GM12891 (cell line): ENCODE data around the gene OXTR.

Source experiments
- DNase-seq: peaks from one replicate; pipeline ENCODE4 v3.0.0; 2011; ENCODE audit warnings: low spot score; ENCODE audit not compliant: insufficient read length
- FAIRE-seq: peaks from 2 replicates; lab custom pipeline; 2011; peaks lifted over from hg19 to GRCh38; lab: Jason Lieb, UNC
- PAX5 ChIP-seq: IDR thresholded peaks from 2 replicates; pipeline ENCODE4 v1.6.1; 2011; ENCODE audit warnings: low read length, moderate library complexity, mild to moderate bottlenecking; ENCODE audit not compliant: insufficient read depth, severe bottlenecking
- POLR2A ChIP-seq: IDR thresholded peaks from 2 replicates; pipeline ENCODE4 v1.6.1; 2011; ENCODE audit warnings: low read depth, low read length, control low read depth
- POLR2AphosphoS5 ChIP-seq: IDR thresholded peaks from 2 replicates; pipeline ENCODE4 v1.6.1; 2011; ENCODE audit warnings: low read depth, low read length, control low read depth
- POU2F2 ChIP-seq: IDR thresholded peaks from 2 replicates; pipeline ENCODE4 v1.6.1; 2011; ENCODE audit warnings: low read depth, mild to moderate bottlenecking, control low read depth, low read length, moderate library complexity
- SPI1 ChIP-seq: IDR thresholded peaks from 2 replicates; pipeline ENCODE4 v1.6.1; 2011; ENCODE audit warnings: low read depth, low read length, control low read depth
- TAF1 ChIP-seq: IDR thresholded peaks from 2 replicates; pipeline ENCODE4 v1.6.1; 2011; ENCODE audit warnings: low read depth, low read length, control low read depth

OXTR gene

GRCh38 chr3:8790529-8790928, 21.1 kb upstream of the OXTR start:
- DNase-seq: no peak
- FAIRE-seq: no peak
- TF ChIP-seq POU2F2: no peak
- TF ChIP-seq POLR2A: no peak
- TF ChIP-seq SPI1: no peak
- no peak for TF ChIP-seq POLR2AphosphoS5
- TF ChIP-seq TAF1: no peak
- TF ChIP-seq PAX5: no peak

DNA sequence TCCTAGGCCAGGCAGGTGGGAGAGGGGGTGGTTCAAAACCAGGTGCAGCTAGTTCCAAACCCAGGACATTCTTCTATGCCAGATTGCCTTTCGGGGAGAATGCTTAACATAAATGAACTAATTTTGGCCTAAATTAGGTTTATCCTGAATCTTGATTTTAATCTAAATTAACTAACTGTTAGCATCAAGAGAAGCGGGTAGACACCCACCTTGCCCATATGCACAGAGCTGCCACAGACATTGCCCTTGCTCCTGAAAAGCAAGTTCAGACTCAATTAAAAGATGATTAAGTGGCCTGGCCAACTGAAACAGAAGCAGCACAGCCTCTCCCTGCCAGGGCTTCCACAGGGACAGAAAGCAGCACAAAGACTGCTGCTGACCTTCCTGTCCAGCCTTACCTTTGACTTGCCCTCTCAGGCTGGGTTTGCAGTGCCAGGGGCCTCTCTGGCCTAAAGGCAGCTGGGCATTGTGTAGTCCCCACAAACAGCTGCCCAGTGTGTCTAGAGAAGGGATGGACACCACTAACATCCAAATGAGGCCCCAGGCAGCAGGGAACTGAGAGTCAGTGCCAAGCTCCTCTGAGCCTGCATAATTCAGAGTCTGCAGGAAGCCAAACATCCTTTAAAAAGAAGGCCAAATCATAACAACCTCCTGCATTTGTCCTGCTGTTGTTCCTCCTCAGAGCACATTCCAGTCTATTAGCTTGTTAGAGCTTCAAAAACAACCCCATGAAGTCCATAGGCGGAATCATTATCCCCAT, 15.4 kb upstream of the OXTR start:
- no peak for TF ChIP-seq POLR2AphosphoS5
- no peak for TF ChIP-seq PAX5
- no peak for TF ChIP-seq SPI1
- no peak for TF ChIP-seq TAF1
- TF ChIP-seq POU2F2: no peak
- TF ChIP-seq POLR2A: no peak
- DNase-seq (no peak), FAIRE-seq (no peak)

GRCh38 chr3:8780279-8780678, 10.9 kb upstream of the OXTR start:
- FAIRE-seq (no peak), DNase-seq (no peak)
- TF ChIP-seq SPI1 (peak; percentile 46), POLR2AphosphoS5 (no peak)

DNA sequence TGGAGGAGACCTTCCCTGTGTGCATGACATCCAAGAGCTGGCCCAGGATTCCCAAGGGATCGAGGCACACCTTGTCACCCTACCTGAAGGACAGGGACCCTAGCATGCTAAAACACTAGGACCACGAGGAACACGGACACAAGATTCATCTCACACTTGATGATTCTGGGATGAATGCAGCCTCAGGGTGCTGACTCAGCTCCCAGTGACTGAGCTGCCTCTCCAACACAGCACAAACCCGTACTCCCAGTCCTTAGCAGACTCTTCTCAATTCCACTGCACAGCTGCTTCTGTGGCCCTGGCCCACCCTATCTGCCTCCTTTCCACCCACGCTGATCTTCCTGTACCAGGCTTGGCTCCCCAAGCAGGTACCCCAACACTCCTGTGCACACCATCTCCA, 9.1 kb upstream of the OXTR start:
- no peak for TF ChIP-seq SPI1
- no peak for TF ChIP-seq PAX5
- no peak for TF ChIP-seq TAF1
- no peak for TF ChIP-seq POLR2A
- TF ChIP-seq POLR2AphosphoS5: no peak
- TF ChIP-seq POU2F2: no peak
- DNase-seq (no peak), FAIRE-seq (no peak)

DNA sequence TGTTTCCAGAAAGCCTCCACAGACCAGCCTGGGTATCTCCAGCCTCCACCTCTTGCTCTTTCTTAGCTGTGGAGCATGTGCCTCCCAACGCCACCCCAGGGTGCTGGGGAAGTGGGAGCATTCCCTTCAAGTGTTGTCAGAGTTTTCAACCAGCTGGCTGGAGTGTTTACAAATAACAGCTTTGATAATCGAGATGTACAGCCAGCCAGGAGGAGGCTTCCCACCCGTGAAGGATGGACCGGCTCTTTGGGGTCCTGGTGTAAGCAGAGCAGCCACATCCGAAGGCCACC, 8.5 kb upstream of the OXTR start:
- DNase-seq (no peak), FAIRE-seq (peak; percentile 13)
- TF ChIP-seq POLR2A (no peak), POLR2AphosphoS5 (no peak), SPI1 (no peak), POU2F2 (no peak), TAF1 (no peak), PAX5 (no peak)

DNA sequence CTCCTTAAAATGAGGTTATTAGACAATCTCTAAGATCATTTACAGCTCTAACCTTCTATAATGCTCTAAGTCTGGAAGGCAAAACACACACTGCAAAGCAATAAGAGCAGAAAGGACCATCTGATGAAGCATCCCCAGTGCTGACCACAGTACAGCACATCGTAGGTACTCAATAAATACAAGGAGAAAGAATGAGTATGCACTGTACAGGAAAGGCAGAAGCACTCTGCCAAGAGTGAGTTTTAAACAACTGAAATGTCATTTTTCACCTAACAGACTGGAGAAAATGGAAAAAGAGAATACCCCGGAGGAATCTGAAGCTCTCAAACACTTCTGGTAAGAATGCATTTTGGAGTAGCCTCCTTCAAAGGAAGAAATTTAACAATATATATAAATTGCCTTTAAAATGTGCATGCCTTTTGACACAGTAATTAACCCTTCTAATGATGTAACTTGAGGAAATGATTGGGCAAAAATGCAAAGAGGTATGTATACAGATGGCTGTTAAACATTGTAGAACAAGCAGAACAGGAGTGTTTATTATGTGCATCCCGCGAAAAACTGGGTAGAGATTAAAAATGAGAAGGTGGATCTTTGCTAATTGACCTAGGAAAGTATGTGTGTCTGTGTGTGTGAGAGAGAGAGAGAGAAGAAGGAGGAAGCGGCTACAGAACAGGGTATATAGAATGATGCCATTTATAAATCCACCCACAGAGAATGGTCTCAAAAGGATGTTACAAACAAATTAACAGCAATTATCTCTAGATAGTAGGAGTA, 8.0 kb upstream of the OXTR start:
- DNase-seq (no peak), FAIRE-seq (peak; percentile 20)
- no peak for TF ChIP-seq POLR2AphosphoS5
- peak; percentile 64 for TF ChIP-seq SPI1

GRCh38 chr3:8776406-8776805, 7.0 kb upstream of the OXTR start:
- DNase-seq (no peak), FAIRE-seq (no peak)
- TF ChIP-seq TAF1 (no peak), POLR2AphosphoS5 (no peak), POU2F2 (no peak), PAX5 (no peak), POLR2A (no peak), SPI1 (no peak)

- no peak for TF ChIP-seq PAX5
- TF ChIP-seq POU2F2: no peak
- no peak for TF ChIP-seq SPI1
- TF ChIP-seq TAF1: no peak
- no peak for TF ChIP-seq POLR2AphosphoS5
- TF ChIP-seq POLR2A: no peak
- FAIRE-seq (no peak), DNase-seq (no peak)
Measured at GRCh38 chr3:8775602-8776001, 6.2 kb upstream of the OXTR start.

DNA sequence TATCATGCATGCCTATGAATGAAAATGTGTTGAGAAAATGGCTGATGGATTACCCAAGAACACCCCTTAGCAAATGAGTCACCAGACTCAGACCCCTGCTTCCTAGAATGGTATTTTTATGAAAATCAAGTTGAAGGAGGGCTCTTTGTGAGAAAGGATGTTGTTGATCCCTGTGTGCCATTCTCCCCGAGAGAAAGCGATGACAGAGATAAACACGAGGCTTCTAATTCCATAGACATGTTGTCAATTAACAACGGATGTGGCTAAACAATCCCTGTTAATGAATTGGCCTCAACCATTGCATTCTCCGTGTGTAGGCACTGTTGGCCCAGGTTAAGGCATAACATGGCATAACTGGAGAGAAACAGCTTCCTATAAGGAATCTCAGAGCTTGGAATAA, 5.8 kb upstream of the OXTR start:
- TF ChIP-seq SPI1 (no peak), POU2F2 (no peak), TAF1 (no peak), POLR2AphosphoS5 (no peak), PAX5 (no peak), POLR2A (no peak)
- no peak for FAIRE-seq

GRCh38 chr3:8773941-8774542, 4.6 kb upstream of the OXTR start:
- DNase-seq (no peak), FAIRE-seq (no peak)
- no peak for TF ChIP-seq SPI1
- no peak for TF ChIP-seq POLR2A
- no peak for TF ChIP-seq POU2F2
- no peak for TF ChIP-seq TAF1
- no peak for TF ChIP-seq PAX5
- no peak for TF ChIP-seq POLR2AphosphoS5

More for the DNA sequence above, 5.8 kb upstream of the OXTR start:
- no peak for DNase-seq
